Measurements from ENCODE around the gene NOS1AP.

The NOS1AP gene

GRCh38 chr1:162304736-162305135 is 235.2 kb downstream of the NOS1AP start:
- DNase-seq = no peak

GRCh38 chr1:162305969-162306368 is 236.5 kb downstream of the NOS1AP start:
- no peak for DNase-seq

GRCh38 chr1:162310337-162310736 is 240.8 kb downstream of the NOS1AP start:
- DNase-seq = no peak

GRCh38 chr1:162314206-162314605 is 244.7 kb downstream of the NOS1AP start:
- DNase-seq = no peak

GRCh38 chr1:162315673-162316072 is 246.2 kb downstream of the NOS1AP start:
- DNase-seq = no peak

- DNase-seq = no peak
Measured at GRCh38 chr1:162316187-162316586, 246.7 kb downstream of the NOS1AP start.

GRCh38 chr1:162317621-162318020 is 248.1 kb downstream of the NOS1AP start:
- DNase-seq = no peak

GRCh38 chr1:162319493-162320175 is 250.1 kb downstream of the NOS1AP start:
- no peak for DNase-seq

- DNase-seq = no peak
Measured at GRCh38 chr1:162321809-162322422, 252.4 kb downstream of the NOS1AP start.

- no peak for DNase-seq
Measured at GRCh38 chr1:162323023-162323422, 253.5 kb downstream of the NOS1AP start.

GRCh38 chr1:162324396-162324795 is 254.9 kb downstream of the NOS1AP start:
- DNase-seq = no peak

- no peak for DNase-seq
Measured at GRCh38 chr1:162326559-162326958, 257.1 kb downstream of the NOS1AP start.

GRCh38 chr1:162327144-162327787 is 257.8 kb downstream of the NOS1AP start:
- DNase-seq = no peak

GRCh38 chr1:162327788-162328165 is 258.3 kb downstream of the NOS1AP start:
- DNase-seq = no peak

GRCh38 chr1:162328512-162328911 is 259.0 kb downstream of the NOS1AP start:
- no peak for DNase-seq

GRCh38 chr1:162329826-162330225 is 260.3 kb downstream of the NOS1AP start:
- no peak for DNase-seq

- no peak for DNase-seq
Measured at GRCh38 chr1:162333991-162334390, 264.5 kb downstream of the NOS1AP start.

GRCh38 chr1:162335126-162335525 is 265.6 kb downstream of the NOS1AP start:
- no peak for DNase-seq

GRCh38 chr1:162336621-162337285 is 267.3 kb downstream of the NOS1AP start:
- DNase-seq = no peak

GRCh38 chr1:162342452-162342983 is 273.0 kb downstream of the NOS1AP start:
- DNase-seq = no peak

GRCh38 chr1:162343470-162343869 is 274.0 kb downstream of the NOS1AP start:
- DNase-seq = no peak

GRCh38 chr1:162347281-162347680 is 277.8 kb downstream of the NOS1AP start:
- no peak for DNase-seq

- DNase-seq = no peak
Measured at GRCh38 chr1:162349635-162350330, 280.3 kb downstream of the NOS1AP start.

Measured in activated CD8-positive, alpha-beta memory T cell treated with anti-CD3 and anti-CD28 coated beads for 24 hours (primary cell).